GM19238 (cell line): Measurements from ENCODE around the gene ERCC6L2.
A peak's percentile ranks its signal among the peaks of the same experiment; 100 is the strongest.

Source experiments
- DNase-seq: peaks from one replicate; pipeline ENCODE4 v3.0.0; 2011; ENCODE audit warnings: low spot score; ENCODE audit not compliant: insufficient read length

The ERCC6L2 gene

GRCh38 chr9:95875305-95876137 is at the start of gene ERCC6L2:
Gene ERCC6L2 (plus strand): TSS chr9:95875691. CDS start chr9:95876039, 348 bp downstream.
- peak; percentile 79 for DNase-seq

- no peak for DNase-seq
Measured at GRCh38 chr9:95826183-95826838, 49.2 kb upstream of the ERCC6L2 start.

- no peak for DNase-seq
Measured at GRCh38 chr9:95830768-95831167, 44.7 kb upstream of the ERCC6L2 start.

GRCh38 chr9:95831810-95832209 is 43.7 kb upstream of the ERCC6L2 start:
- no peak for DNase-seq

- DNase-seq = no peak
Measured at GRCh38 chr9:95833546-95834178, 41.8 kb upstream of the ERCC6L2 start.

- no peak for DNase-seq
Measured at GRCh38 chr9:95834281-95834907, 41.1 kb upstream of the ERCC6L2 start.

GRCh38 chr9:95835393-95835792 is 40.1 kb upstream of the ERCC6L2 start:
- DNase-seq = no peak

- no peak for DNase-seq
Measured at GRCh38 chr9:95836072-95836471, 39.4 kb upstream of the ERCC6L2 start.

- no peak for DNase-seq
Measured at GRCh38 chr9:95839012-95839411, 36.5 kb upstream of the ERCC6L2 start.

GRCh38 chr9:95840074-95840473 is 35.4 kb upstream of the ERCC6L2 start:
- DNase-seq = no peak

- no peak for DNase-seq
Measured at GRCh38 chr9:95841377-95841776, 34.1 kb upstream of the ERCC6L2 start.

- no peak for DNase-seq
Measured at GRCh38 chr9:95845751-95846150, 29.7 kb upstream of the ERCC6L2 start.

- no peak for DNase-seq
Measured at GRCh38 chr9:95848764-95849163, 26.7 kb upstream of the ERCC6L2 start.

GRCh38 chr9:95852059-95853032 is 23.1 kb upstream of the ERCC6L2 start:
- peak; percentile 39 for DNase-seq

GRCh38 chr9:95854386-95855020 is 21.0 kb upstream of the ERCC6L2 start:
- no peak for DNase-seq

- DNase-seq = no peak
Measured at GRCh38 chr9:95855961-95856360, 19.5 kb upstream of the ERCC6L2 start.

- DNase-seq = no peak
Measured at GRCh38 chr9:95857124-95857523, 18.4 kb upstream of the ERCC6L2 start.

- DNase-seq = no peak
Measured at GRCh38 chr9:95857896-95858295, 17.6 kb upstream of the ERCC6L2 start.

GRCh38 chr9:95862343-95862742 is 13.1 kb upstream of the ERCC6L2 start:
- DNase-seq = no peak
